ENCODE measurements around the gene BHMT2. TPM values are rescaled to one million over a fixed set of nuclear protein-coding genes. Genes with fewer than 3 reads are reported as not detected.

The BHMT2 gene
- total RNA-seq, 6 experiments from 2014 or later, result 0.85 to 1.6 (median 1.1) TPM; not detected in 2

GRCh38 chr5:79050498-79050897 is 19.1 kb upstream of the BHMT2 start:
- Mint-ChIP-seq H3K27ac (no peak overlapping the region), H3K36me3 (ENCODE audit: low read depth) (no peaks in the 10 kb centered on the region), H3K27me3 (ENCODE audit: insufficient read depth) (peaks cover 23% of the 10 kb centered on the region), H3K4me3 (no peak overlapping the region), H3K9me3 (no peaks in the 10 kb centered on the region), H3K4me1 (ENCODE audit: low read depth) (no peaks in the 10 kb centered on the region)
- no peak for DNase-seq
- TF ChIP-seq, protein P1, sequence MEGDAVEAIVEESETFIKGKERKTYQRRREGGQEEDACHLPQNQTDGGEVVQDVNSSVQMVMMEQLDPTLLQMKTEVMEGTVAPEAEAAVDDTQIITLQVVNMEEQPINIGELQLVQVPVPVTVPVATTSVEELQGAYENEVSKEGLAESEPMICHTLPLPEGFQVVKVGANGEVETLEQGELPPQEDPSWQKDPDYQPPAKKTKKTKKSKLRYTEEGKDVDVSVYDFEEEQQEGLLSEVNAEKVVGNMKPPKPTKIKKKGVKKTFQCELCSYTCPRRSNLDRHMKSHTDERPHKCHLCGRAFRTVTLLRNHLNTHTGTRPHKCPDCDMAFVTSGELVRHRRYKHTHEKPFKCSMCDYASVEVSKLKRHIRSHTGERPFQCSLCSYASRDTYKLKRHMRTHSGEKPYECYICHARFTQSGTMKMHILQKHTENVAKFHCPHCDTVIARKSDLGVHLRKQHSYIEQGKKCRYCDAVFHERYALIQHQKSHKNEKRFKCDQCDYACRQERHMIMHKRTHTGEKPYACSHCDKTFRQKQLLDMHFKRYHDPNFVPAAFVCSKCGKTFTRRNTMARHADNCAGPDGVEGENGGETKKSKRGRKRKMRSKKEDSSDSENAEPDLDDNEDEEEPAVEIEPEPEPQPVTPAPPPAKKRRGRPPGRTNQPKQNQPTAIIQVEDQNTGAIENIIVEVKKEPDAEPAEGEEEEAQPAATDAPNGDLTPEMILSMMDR (IDR thresholded peaks at IDR 0.05), result no peak

DNA sequence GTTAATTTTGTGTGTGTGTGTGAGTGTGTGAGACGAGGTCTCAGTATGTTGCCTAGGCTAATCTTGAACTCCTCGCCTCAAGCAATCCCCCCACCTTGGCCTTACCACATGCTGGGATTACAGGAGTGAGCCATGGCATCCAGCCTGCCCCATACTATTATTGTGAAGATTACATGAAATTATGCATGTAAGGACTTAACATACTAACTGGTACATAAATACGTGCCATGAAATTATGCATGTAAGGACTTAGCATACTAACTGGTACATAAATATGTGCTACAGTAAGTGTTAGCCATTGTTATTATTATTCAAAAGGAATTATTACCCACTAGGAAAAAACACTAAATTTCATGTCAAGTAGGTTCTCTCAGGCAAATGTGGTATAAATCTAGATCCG is 16.2 kb upstream of the BHMT2 start:
- Mint-ChIP-seq H3K27me3 (ENCODE audit: insufficient read depth) (peaks cover 12% of the 10 kb centered on the region), H3K36me3 (ENCODE audit: low read depth) (no peaks in the 10 kb centered on the region), H3K4me1 (ENCODE audit: low read depth) (no peaks in the 10 kb centered on the region), H3K9me3 (no peaks in the 10 kb centered on the region), H3K4me3 (no peak overlapping the region), H3K27ac (no peak overlapping the region)
- TF ChIP-seq, protein P1 (IDR thresholded peaks at IDR 0.05), result no peak
- DNase-seq, result no peak

GRCh38 chr5:79055017-79055416 is 14.6 kb upstream of the BHMT2 start:
- Mint-ChIP-seq H3K9me3 (no peaks in the 10 kb centered on the region), H3K4me3 (no peak overlapping the region), H3K27me3 (ENCODE audit: insufficient read depth) (peaks cover 17% of the 10 kb centered on the region), H3K36me3 (ENCODE audit: low read depth) (no peaks in the 10 kb centered on the region), H3K27ac (no peak overlapping the region), H3K4me1 (ENCODE audit: low read depth) (no peaks in the 10 kb centered on the region)
- DNase-seq, result no peak
- TF ChIP-seq, protein P1 (IDR thresholded peaks at IDR 0.05), result no peak

- Mint-ChIP-seq H3K9me3 (no peaks in the 10 kb centered on the region), H3K4me3 (no peak overlapping the region), H3K36me3 (ENCODE audit: low read depth) (no peaks in the 10 kb centered on the region), H3K27ac (no peak overlapping the region), H3K27me3 (ENCODE audit: insufficient read depth) (peaks cover 17% of the 10 kb centered on the region), H3K4me1 (ENCODE audit: low read depth) (no peaks in the 10 kb centered on the region)
- TF ChIP-seq, protein P1 (IDR thresholded peaks at IDR 0.05), result no peak
- DNase-seq, result no peak
Measured at GRCh38 chr5:79056847-79057246, 12.7 kb upstream of the BHMT2 start.

GRCh38 chr5:79059674-79060073 is 9.9 kb upstream of the BHMT2 start:
- DNase-seq, result no peak
- TF ChIP-seq, protein P1 (IDR thresholded peaks at IDR 0.05), result no peak
- Mint-ChIP-seq H3K9me3 (no peaks in the 10 kb centered on the region), H3K27me3 (ENCODE audit: insufficient read depth) (peaks cover 22% of the 10 kb centered on the region), H3K4me3 (no peak overlapping the region), H3K36me3 (ENCODE audit: low read depth) (no peaks in the 10 kb centered on the region), H3K27ac (no peak overlapping the region), H3K4me1 (ENCODE audit: low read depth) (no peaks in the 10 kb centered on the region)

GRCh38 chr5:79062436-79062835 is 7.1 kb upstream of the BHMT2 start:
- H3K27ac Mint-ChIP-seq, result no peak overlapping the region
- TF ChIP-seq, protein P1 (IDR thresholded peaks at IDR 0.05), result no peak
- H3K4me1 Mint-ChIP-seq (ENCODE audit: low read depth), result no peaks in the 10 kb centered on the region
- no peak for DNase-seq
- H3K4me3 Mint-ChIP-seq, result no peak overlapping the region
- H3K9me3 Mint-ChIP-seq, result no peaks in the 10 kb centered on the region
- peaks cover 16% of the 10 kb centered on the region for H3K27me3 Mint-ChIP-seq (ENCODE audit: insufficient read depth)
- no peaks in the 10 kb centered on the region for H3K36me3 Mint-ChIP-seq (ENCODE audit: low read depth)

Data from HFFc6 (cell line).